Activated CD4-positive, alpha-beta T cell treated with anti-CD3 and anti-CD28 coated beads, Interleukin-2, amount 50 U/mL, for 48 hours (primary cell): Measurements from ENCODE around the gene OTOGL.
A peak's percentile ranks its signal among the peaks of the same experiment; 100 is the strongest.
"Not testable (repeated sequence)": the region's sequence is repeated elsewhere in the genome, so short reads cannot be mapped to it uniquely, and the experiment has no call there.

Experiments
- DNase-seq, 2 experiments: peaks; one replicate each; pipeline ENCODE4 v3.0.0-alpha.2; 2020

OTOGL gene

DNA sequence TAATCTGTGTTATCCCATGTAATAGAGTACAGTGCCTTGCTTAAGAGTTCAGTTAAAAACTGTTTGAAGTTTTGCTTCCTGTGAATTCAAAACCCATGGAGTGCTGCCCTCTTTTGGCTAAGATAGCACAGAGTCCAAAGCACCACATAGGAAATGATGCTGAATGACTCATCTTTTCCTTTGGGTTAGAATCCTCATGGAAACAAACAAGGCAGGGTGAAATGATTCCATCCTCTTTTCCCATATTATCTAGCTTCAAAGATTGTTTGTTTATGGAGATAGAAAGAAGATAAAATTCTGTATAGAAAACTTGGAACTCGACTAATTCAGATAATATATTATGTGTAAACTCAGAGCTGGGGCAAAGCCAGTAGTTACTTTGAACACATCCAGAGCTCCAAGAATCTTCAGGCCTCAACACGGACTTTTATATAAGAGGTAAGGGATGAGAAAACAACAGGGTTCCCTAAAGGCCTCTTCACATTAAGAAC lies 87.4 kb downstream of the OTOGL start:
- peak in 1 of 2 experiments; percentile 14 for DNase-seq

- DNase-seq, result peak in 1 of 2 experiments; percentile 7
Measured at GRCh38 chr12:80187660-80188090, 88.3 kb downstream of the OTOGL start.

- no peak for DNase-seq
Measured at GRCh38 chr12:80188576-80188975, 89.2 kb downstream of the OTOGL start.

DNA sequence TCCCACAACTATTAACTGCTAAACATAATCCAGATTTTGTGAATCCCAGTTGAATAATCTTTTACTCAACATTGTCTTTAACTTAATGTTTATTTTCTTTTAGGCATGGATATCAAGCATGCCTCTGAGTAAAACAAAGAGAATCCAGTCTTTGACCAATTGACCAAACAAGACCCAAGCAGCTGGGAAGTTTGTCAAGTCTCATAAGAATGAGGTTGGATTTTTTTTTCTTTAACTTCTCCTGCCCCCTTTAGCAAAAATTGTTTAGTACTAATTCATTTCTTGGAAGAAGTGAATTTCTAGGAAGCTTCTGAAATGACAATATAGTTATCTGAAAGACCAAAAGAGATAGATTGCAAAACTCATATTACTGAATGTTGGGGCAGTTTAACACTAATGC lies 89.9 kb downstream of the OTOGL start:
- no peak for DNase-seq

GRCh38 chr12:80190001-80190400 lies 90.7 kb downstream of the OTOGL start:
- no peak for DNase-seq

GRCh38 chr12:80192087-80192486 lies 92.8 kb downstream of the OTOGL start:
- DNase-seq, result no peak

- no peak for DNase-seq
Measured at GRCh38 chr12:80193865-80194264, 94.5 kb downstream of the OTOGL start.

GRCh38 chr12:80195074-80195726 lies 95.9 kb downstream of the OTOGL start:
- no peak for DNase-seq

- DNase-seq, result no peak
Measured at GRCh38 chr12:80195737-80196136, 96.4 kb downstream of the OTOGL start.

DNA sequence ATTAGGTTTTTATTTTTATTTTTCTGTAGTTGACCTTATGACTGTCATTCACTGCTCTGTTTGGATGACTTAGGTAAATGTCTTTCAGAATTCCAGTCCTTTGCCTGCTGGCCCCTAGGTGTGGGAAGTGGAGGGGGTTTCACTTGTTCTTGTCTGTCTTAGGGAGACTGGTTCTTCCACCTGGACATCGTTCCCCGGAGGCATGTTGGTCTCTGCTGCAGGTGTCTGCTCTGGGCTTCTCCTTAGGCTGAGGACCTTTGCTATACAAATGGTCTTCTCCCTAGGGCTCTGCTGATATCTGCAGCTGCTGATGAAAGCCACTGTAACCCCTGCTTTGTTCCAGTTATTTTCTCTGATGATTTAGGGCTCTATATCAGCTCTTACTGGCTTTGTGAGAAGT lies 97.1 kb downstream of the OTOGL start:
- no peak for DNase-seq

- DNase-seq, result no peak
Measured at GRCh38 chr12:80198782-80199337, 99.5 kb downstream of the OTOGL start.

DNA sequence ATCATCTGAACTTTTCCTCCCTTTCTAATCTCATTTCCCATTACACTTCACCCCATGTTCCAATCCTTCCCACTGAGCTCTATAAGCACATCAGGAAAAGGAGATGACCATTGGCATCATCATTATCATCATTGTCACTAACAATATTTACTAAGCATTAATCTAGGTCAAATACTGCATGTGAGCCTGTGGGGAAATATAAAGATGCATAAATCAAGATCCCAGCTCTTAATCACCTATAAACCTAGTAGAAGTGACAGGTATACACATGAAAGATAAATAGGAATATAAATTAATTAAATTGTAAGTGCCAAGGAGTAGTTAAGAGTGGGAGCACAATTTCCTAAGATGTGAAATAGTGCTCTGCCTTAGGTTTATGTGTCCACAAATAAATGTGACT lies 100.6 kb downstream of the OTOGL start:
- DNase-seq, result no peak

DNA sequence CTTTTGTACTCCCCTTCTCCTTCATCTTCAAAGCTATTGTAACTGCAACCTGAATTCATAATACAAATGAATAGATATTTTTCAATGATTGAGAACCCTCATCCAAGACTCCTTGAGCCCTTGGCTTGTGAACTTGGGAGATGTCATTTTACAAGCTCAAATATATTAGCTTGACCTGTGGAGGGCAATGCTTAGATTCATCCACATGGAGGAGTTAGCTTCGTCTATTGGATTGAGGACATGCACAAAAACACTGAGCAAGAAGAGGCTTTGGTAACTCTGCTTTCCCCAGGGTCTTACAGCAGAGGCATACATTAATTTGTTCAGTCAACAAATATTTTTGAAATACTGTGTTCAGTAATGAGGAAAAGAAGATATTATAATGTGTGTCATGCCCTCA lies 101.1 kb downstream of the OTOGL start:
- no peak for DNase-seq

DNA sequence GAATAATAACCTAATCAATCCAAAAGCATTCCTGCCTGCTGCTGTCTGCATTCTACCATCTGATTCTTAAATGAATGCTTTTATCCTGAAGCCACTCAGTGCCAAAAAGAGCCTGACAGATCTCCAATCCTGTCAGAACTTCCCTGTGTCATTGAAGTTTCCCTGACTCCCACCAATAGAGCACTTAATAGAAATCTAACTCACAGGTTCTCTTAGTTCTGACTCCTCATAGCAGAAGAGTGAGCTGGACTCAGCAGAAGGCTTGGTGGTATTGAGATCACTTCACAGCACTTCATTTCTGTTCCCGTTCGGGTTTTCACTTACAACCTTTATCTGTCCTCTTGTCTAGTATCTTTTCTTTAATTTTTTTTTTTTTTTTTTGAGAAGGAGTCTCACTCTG lies 102.6 kb downstream of the OTOGL start:
- DNase-seq, result no peak

GRCh38 chr12:80205960-80206359 lies 106.6 kb downstream of the OTOGL start:
- DNase-seq, result no peak

DNA sequence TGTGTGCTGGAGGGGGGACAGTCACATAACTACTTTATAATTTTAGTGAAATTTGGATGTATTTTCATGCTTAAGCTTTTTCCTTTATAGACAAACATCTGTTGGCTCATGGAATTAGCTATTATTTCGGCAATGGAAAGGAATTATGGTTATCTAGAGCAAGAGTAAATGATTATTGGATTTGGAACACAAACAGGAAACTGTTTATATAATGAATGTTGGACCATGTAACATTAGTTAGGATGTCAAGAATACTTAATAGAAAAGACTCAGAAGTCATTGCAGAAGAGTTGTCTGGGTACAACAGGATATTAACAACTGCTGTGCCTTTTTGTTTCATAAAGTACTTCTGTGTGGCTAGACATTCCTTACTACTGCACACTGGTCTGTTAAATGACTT lies 108.7 kb downstream of the OTOGL start:
- DNase-seq, result no peak

GRCh38 chr12:80211671-80212070 lies 112.3 kb downstream of the OTOGL start:
- no peak for DNase-seq

- no peak for DNase-seq
Measured at GRCh38 chr12:80212938-80213645, 113.8 kb downstream of the OTOGL start.

- no peak for DNase-seq
Measured at GRCh38 chr12:80213871-80214270, 114.5 kb downstream of the OTOGL start.

DNA sequence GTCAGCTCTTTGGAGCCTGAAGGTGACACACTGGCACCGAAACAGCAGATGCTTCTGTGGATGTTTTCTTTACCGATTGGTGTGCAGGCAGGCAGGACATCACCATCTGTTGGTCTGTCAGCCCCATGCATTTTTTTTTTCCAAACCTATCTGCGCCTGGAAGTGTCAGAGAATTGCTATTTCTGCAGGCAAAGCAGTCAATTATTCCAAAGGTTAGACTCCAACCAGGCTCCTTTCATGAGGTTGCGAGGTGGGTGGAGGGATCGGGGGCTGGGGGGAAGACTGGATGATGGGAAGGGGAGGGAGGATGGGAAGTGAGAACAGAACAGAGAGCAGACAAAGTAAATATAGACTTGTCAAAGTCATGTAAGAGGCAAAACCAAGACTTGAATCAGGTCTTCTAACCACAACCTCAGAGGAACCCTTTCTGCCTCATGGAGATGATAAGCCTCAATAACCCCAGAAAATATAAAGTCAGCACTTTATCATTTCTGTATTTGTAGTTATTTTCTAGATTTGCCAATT lies 117.7 kb downstream of the OTOGL start:
- no peak for DNase-seq

GRCh38 chr12:80218925-80219324 lies 119.6 kb downstream of the OTOGL start:
- DNase-seq, result not testable (repeated sequence)

GRCh38 chr12:80219345-80219744 lies 120.0 kb downstream of the OTOGL start:
- no peak for DNase-seq

DNA sequence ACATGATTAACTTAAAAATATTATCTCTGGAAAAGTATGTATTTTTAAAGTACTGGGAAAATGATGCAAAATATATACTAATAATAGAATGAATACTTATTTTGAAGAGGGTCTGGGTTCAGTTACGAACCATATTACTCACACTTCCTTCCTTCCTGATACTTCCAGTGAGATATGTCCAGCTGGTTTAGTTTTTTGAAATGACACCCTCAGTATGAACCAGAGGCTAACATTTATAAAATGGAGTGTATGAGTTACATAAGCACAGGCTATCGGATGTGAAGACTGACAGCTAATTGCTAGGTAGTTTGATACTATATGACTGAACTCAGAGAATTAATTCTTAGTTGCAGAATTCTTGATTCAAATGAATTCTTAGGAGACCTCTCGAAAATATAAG lies 122.9 kb downstream of the OTOGL start:
- no peak for DNase-seq

DNA sequence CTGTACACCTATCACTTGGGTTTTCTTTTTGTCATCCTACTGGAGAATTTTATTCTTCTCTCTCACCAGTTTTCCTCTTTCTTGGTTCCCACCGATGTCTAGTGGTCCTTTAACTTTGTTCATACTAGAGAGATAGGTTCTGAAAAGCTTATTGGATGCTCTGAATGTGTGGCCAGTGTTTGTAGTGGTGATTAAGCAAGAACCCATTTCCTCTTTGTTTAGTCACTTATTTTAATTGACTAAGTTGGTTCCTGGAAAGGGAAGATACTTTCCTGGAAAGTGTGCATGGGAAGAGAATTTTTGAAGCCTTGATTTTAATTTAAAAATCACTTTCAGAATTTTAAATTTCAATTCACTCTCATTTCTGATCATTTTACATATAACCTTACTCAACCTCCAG lies 127.2 kb downstream of the OTOGL start:
- no peak for DNase-seq
